NCI-H2107 treated with DMSO at 0.1 percent for 48 hours (cell line): ENCODE measurements around the gene TAF4B.
A peak's percentile ranks its signal among the peaks of the same experiment; 100 is the strongest.
"Not testable (repeated sequence)": the region's sequence is repeated elsewhere in the genome, so short reads cannot be mapped to it uniquely, and the experiment has no call there.

ENCODE experiments used
- DNase-seq: peaks from one replicate; lab custom pipeline; 2025; ENCODE audit not compliant: unreplicated experiment; lab: John Stamatoyannopoulos, UW

TAF4B gene

GRCh38 chr18:26303222-26303621 is 77.0 kb downstream of the TAF4B start:
- DNase-seq: not testable (repeated sequence)

GRCh38 chr18:26304511-26304910 is 78.3 kb downstream of the TAF4B start:
- no peak for DNase-seq

DNA sequence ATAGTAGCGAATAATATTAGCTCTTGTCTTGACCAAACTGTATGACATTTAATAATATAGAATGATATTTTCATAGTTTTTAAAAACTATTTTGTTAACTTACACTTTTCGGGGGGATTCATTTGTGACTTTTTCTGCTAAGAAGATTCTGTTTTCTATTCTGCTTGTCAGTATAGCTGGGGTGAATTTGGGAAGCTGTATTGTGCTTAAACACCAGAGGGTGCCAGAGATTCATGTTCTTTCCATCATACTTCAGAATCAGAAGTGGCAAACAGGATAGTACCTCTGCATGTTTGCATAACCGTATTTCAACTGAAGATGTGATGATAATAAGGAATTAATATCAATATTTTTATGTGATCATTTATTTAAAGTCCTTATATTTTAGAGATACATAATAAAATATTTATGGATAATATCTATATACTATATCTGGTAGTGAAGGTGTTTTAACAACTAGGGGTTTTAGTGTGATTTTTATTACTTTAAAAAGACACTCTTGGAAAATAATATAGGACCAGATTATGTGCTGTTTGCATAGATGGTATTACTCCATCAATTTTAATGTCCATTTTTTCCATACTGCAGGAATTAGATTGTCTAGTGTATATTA is 81.0 kb downstream of the TAF4B start:
- peak; percentile 1 for DNase-seq

- no peak for DNase-seq
Observed at GRCh38 chr18:26309281-26309680, 83.0 kb downstream of the TAF4B start.

DNA sequence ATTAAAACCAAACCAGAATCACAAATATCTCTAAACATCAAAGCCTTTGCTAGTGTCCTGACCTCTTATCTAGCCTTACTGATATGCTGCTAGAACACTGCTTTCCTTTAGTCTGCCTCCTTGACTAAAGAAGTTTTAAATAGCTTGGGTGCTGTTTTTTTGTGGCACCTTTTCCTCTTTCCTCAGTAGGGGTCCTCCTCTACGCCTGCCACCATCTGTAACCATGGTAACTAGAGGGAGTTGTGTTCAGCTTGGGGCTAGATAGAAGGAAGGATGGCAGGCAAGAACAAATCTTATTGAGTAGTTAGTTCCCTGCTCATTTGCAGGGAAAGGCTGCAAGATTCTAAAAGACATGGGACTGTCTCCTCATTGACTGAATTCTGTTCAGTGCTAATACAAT is 86.0 kb downstream of the TAF4B start:
- DNase-seq: no peak

- DNase-seq: no peak
Observed at GRCh38 chr18:26317398-26317797, 91.2 kb downstream of the TAF4B start.

- no peak for DNase-seq
Observed at GRCh38 chr18:26320686-26321085, 94.4 kb downstream of the TAF4B start.

DNA sequence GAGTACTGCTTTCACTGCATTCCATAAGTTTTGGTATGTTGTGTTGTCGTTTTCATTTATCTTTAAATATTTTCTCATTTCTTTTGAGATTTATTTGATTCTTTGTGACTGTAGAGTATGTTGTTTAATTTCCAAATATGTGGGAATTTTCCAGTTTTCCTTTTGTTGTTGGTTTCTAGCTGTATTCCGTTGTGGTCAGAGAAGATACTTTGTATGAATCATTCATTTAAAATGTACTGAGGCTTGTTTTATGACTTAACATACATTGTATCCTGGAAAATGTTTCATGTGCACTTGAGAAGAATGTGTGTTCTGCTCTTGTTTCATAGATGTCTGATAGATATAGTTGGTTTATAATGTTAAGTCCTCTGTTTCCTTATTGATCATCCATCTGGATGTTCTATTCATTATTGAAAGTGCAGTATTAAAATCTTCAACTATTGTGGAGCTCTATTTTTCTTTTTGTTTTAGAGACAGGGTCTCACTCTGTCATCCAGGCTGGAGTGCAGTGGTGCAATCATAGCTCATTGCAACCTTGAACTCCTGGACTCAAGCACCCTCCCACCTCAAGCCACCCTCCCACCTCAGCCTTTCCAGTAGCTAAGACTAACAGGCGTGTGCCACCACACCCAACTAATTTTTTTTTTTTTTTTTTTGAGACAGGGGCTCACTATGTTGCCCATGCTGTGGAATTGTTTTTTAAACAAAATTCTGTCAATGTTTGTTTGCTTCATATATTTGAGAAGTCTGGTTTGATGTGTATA is 96.8 kb downstream of the TAF4B start:
- no peak for DNase-seq

DNA sequence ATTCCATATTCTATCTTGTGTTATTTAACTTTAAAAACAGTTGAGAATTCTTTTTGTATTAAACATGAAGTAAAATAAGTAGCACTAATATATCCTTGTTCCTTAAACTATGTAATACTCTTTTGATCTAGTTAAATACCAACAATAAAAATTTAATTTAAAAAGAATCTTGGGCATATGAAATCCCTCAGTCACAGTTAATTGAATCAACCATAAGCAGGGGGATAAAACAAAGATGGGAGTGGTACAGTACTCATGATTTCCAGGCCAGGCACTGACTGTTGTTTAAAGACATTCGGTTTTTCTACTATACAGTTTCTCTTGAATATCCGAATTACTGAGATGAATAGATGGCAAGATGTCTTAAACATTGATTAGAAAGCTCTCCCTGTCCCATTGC is 99.5 kb downstream of the TAF4B start:
- no peak for DNase-seq

DNA sequence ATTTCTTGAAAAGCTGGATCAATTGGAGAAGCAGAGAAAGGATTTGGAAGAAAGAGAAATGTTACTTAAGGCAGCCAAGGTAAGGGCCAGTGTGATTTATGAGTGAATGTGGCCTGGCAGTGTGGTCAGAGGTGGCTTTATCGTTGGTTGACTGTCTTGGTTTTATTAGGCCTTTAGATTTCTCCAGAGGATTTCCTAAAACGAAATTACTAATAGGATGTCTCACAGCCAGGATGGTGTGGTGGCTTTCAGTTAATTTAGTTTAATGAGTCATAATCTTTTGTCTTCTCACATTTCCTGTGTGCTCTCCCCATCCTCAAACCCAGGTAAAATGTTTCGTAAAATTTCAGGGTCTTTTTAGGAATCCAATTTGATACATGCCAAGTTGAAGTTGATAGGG is 100.8 kb downstream of the TAF4B start:
- no peak for DNase-seq

DNA sequence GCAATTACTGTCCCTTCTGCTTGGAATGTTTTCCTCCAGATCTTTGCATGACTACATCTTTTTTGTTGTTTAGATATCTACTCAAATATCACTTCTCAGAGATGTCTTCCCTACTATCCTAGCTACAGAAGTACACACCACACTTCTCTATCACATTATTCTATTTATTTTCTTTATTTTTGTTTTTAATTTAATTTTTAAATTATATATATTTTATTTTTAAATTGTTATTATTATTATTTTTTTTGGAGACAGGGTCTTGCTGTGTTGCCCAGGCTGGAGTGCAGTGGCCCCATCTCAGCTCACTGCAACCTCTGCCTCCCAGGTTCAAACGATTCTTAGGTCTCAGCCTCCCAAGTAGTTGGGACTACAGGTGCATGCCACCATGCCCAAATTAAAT is 106.7 kb downstream of the TAF4B start:
- DNase-seq: no peak

DNA sequence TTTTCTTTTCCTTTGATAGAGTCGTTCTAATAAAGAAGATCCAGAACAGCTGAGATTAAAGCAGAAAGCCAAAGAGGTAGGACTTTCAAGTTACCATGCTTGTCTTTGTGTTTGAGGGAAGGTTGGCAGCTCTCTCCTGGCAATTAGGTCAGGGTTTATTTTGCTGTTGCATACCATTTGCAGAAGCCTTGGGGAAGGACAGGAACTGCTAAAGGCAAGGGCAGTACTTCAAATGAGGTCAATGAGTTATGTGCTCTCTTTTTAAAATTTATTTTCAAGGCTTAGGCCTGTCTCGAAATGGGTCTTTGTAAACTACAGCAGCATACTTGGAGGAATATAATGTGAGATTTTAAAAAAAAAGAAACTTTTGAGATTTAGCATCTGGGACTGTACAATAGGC is 108.9 kb downstream of the TAF4B start:
- DNase-seq: no peak

- no peak for DNase-seq
Observed at GRCh38 chr18:26335571-26336487, 109.6 kb downstream of the TAF4B start.

DNA sequence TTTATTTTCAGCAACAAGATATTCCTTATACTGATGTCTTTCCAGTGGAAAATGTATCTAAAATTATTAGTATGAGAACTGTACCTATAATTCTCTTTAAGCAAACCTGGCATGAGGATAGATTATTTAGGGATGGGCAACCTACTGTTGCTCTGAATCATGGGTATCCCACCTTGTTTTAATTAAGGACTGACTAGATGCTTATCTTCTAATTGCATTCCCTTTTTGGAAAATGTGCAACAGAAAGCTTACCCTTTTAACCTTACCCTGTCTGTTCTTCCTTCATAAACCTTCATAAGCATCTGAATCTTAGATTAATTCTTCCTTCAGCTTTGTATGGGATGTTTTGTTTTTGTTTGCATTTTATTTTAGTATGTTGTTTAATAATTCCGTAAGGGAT is 110.3 kb downstream of the TAF4B start:
- no peak for DNase-seq

- DNase-seq: no peak
Observed at GRCh38 chr18:26342646-26343045, 116.4 kb downstream of the TAF4B start.

GRCh38 chr18:26350961-26351360 is 124.7 kb downstream of the TAF4B start:
- no peak for DNase-seq

GRCh38 chr18:26356045-26356785 is 130.0 kb downstream of the TAF4B start:
- no peak for DNase-seq

GRCh38 chr18:26357960-26358359 is 131.7 kb downstream of the TAF4B start:
- DNase-seq: no peak

GRCh38 chr18:26362021-26362420 is 135.8 kb downstream of the TAF4B start:
- no peak for DNase-seq

DNA sequence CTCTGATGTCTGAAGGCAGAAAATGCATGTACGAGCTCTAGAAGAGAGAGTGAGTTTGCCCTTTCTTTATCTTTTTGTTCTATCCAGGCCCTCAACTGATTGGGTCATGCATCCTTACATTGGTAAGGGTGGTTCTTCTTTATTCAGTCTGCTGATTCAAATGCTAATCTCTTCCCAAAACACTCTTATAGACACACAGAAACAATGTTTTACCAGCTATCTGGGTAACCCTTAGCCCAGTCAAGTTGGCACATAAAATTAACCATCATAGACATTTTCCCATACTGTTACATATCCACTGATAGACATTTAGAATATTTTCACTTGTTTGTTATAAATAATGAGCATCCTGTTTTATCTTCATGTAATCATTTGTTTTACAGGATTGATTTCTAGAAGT is 141.2 kb downstream of the TAF4B start:
- DNase-seq: no peak

DNA sequence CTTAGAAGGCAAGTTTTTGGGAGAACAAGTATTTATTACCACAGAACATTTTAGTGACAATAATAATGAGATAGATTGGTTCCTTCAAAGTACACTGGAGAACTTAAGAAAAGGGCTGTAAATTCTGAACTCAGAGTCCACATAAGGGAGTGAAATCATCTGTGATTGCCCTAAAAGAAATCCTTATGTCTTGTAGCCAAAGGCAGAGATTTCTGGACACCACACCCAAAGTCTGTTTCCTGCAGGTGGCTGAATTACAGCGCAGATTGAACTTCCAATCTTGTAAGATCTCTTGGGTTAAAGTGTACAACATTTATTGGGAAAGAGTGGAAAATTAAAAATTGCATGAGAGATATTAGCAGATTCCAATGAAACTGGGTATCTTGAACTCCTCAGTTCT is 143.8 kb downstream of the TAF4B start:
- DNase-seq: no peak
